GM12864 (cell line): ENCODE data around the gene FOXRED2.
"Not testable (repeated sequence)": the region's sequence is repeated elsewhere in the genome, so short reads cannot be mapped to it uniquely, and the experiment has no call there.

Experiments used
- DNase-seq: peaks from one replicate; pipeline ENCODE4 v3.0.0-alpha.2; 2011; ENCODE audit warnings: low read depth
- H3K4me3 ChIP-seq: 2 replicates; pipeline ENCODE4 v1.5.1; 2011; ENCODE audit warnings: mild to moderate bottlenecking, low read depth, low read length, control low read depth
- TF ChIP-seq, protein P1 (sequence below): IDR thresholded peaks from 2 replicates; pipeline ENCODE4 v1.5.1; 2011; ENCODE audit warnings: low read depth, mild to moderate bottlenecking, moderate library complexity, low read length, control low read depth, inconsistent platforms; ENCODE audit errors: missing control alignments

Gene FOXRED2

DNA sequence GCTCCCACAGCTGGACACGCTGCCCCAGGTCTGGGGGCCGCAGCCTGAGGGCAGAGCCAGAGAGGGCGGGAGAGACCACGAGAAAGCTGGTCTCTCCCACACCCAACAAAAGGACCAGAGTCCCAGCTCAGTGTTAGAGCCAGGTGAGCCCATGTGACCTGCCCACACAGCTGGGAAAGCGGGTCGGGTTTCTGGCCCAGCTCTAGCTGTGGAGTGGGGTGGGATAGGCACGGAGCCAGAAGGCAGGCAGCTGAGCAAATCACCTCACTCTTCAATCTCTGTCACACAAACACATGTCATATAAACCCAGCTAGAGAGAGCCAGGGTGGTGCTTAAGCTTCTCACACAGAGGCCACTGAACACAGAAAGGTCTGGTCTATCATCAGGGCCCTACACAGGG lies 29.9 kb upstream of the FOXRED2 start:
- DNase-seq, result no peak
- no peak overlapping the region for H3K4me3 ChIP-seq
- TF ChIP-seq, protein P1, sequence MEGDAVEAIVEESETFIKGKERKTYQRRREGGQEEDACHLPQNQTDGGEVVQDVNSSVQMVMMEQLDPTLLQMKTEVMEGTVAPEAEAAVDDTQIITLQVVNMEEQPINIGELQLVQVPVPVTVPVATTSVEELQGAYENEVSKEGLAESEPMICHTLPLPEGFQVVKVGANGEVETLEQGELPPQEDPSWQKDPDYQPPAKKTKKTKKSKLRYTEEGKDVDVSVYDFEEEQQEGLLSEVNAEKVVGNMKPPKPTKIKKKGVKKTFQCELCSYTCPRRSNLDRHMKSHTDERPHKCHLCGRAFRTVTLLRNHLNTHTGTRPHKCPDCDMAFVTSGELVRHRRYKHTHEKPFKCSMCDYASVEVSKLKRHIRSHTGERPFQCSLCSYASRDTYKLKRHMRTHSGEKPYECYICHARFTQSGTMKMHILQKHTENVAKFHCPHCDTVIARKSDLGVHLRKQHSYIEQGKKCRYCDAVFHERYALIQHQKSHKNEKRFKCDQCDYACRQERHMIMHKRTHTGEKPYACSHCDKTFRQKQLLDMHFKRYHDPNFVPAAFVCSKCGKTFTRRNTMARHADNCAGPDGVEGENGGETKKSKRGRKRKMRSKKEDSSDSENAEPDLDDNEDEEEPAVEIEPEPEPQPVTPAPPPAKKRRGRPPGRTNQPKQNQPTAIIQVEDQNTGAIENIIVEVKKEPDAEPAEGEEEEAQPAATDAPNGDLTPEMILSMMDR, result no peak

DNA sequence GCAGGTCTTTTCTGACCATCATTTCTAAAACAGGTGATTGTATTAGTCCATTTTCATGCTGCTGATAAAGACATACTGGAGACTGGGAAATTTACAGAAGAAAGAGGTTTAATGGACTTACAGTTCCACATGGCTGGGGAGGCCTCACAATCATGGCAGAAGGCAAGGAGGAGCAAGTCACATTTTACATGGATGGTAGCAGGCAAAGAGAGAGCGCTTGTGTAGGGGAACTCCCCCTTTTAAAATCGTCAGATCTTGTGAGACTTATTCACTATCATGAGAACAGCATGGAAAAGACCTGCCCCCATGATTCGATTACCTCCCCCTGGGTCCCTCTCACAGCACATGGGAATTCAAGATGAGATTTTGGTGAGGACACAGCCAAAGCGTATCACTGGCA lies 26.5 kb upstream of the FOXRED2 start:
- not testable (repeated sequence) for H3K4me3 ChIP-seq, DNase-seq

DNA sequence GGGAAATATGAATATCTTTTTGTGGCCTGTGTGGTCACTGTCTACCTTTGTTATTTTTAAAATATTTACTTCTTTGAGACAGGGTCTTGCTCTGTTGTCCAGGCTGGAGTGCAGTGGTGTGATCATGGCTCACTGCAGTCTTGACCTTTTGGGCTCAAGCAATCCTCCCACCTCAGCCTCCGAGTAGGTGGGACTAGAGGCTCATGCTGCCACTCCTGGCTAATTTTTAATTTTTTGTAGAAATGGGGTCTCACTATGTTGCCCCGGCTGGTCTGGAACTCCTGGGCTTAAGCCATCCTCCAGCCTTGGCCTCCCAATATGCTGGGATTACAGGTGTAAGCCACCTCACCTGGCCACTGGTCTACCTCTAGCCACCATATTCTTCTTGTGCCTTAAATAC lies 25.6 kb upstream of the FOXRED2 start:
- TF ChIP-seq, protein P1, result no peak
- DNase-seq, result no peak
- H3K4me3 ChIP-seq, result no peak overlapping the region

DNA sequence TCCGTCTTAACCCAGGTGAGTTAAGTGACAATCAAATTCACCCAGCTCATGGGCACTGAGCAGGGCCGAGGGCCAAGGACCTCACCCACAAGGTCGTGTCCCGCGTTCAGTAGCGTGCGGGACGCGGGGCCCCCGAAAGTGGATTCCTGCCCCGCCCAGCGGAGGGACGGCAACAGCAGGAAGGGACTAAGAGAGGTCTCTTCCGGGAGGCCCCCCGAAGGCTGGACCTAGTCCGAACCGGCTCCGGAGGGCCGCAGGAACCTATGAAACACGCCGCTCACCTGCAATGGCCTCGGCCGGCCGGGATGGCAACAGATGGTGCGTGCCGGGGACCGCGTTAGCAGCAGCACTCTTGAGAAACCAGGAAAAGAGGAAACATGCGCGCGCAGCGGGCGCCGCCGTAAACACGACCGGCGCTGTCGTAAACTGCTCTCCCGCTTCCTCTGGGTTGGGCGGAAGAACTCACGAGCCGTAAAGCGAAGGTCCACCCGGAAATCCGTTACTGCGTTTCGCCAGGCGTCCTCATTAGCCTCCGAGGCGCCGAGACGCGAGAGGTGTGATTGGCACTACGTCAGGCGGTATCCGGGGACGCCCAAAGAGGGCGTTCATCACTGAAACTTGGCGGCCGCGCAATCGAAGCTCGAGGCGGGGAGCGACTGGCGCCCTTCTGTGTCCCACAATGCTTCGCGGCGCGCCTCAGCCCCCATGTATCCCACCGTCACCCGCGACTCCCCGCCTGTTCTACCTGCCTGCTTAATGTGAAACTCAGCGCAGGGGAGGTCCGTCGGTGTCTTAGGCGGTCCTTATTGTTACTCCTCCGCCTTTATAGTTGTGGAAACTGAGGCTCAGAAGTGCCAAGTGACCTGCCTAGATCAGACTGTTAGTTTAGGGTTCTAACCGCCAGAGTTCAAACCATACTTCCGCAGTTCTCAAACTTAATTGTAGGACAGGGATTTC lies 22.2 kb upstream of the FOXRED2 start, which contains the start of gene EIF3D:
Gene EIF3D (minus strand): TSS at position 372 of the 957 bp plus-strand sequence. CDS start 3,045 bp downstream, outside the sequence.
- H3K4me3 ChIP-seq, result peak within 1 kb of the TSS; percentile 88
- TF ChIP-seq, protein P1, result no peak
- DNase-seq, result peak; percentile 99

DNA sequence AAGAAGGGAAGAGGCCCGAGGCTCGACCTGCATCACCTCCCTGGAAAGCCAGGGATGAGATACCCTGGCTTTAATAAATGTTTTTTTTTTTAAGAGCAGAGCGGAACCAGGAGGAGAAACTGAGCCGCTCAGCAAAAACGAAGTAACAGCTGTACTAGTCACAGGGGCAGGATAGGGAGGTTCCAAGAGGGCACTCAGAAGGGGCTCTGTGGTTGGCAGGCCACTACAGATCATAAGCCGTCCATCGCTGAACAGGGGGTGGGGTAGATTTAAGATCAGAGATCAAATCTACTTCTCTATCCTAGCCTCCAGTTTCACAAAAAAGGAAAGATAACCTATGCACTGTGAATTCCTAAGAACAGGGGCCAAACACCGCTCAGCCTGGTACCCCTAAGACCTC lies 21.5 kb upstream of the FOXRED2 start:
- TF ChIP-seq, protein P1, result no peak
- no peak for DNase-seq
- peak overlapping the region; percentile 88 for H3K4me3 ChIP-seq

DNA sequence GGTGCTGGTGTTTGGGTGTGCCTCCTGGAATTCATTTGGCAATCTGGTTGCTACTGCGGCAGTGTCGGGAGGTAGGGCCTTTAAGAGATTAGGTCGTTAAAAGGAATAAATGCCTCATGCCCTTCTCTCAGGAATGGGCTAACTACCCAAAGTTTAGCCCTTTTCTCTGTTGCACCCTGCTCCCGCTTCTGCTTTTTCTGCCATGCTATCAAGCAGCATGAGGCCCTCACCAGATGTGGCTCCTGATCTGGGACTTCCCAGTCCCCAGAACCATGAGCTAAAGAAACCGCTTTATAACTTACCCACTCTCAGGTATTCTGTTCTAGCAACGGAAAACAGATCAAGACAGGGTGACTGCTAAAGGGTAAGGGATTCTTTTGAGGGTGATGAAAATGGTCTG lies 15.8 kb upstream of the FOXRED2 start:
- TF ChIP-seq, protein P1, result no peak
- no peak overlapping the region for H3K4me3 ChIP-seq
- no peak for DNase-seq

DNA sequence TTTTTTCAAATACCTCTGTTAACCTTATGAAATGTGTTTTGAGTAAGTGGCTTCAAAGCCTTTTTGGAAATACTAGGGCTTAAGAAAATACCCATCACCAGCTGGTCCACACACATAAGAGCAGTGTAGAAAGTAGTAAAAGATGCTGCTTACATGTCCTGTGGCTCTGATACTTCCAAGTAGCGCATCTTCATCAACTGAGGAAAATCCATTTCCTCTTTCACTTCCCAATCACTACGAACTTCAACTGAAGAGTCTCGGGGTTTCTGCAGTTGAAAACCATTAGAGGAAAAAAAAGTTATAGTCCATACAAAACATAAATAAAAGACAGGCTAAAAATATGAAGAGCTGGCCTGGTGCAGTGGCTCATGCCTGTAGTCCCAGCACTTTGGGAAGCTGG lies 13.6 kb upstream of the FOXRED2 start:
- no peak for DNase-seq
- no peak overlapping the region for H3K4me3 ChIP-seq
- TF ChIP-seq, protein P1, result no peak

DNA sequence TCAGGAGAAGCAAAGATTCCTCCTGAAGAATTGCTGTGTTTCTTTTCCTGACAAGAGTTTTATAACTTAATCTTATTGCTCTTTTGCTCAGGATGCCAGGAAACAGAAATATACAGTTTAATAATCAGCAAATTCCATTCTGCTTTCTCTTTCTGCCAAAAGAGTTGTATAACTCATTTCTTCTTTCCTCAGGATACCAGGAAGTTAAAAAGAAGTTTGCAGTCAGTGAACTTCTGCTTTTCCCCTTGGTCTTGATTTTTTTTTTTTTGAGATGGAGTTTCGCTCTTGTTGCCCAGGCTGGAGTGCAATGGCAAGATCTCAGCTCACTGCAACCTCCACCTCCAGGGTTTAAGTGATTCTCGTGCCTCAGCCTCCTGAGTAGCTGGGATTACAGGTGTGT lies 13.1 kb upstream of the FOXRED2 start:
- not testable (repeated sequence) for H3K4me3 ChIP-seq, DNase-seq
